AG04449 (cell line): ENCODE results near the gene POU2F1.

Experiments used
- CTCF ChIA-PET: fragments of 350-600 bp; formaldehyde crosslinking; extraction: SDS; loops from one replicate; lab custom pipeline; 2021; ENCODE audit warnings: antibody characterized with exemption; lab: Yijun Ruan, JAX
- POLR2A ChIA-PET: fragments of 400-600, 350-600 bp; formaldehyde crosslinking; extraction: SDS; loops from one replicate; lab custom pipeline; 2020; ENCODE audit warnings: antibody characterized with exemption, inconsistent platforms; lab: Yijun Ruan, JAX
- DNase-seq: peaks from one replicate; pipeline ENCODE4 v3.0.0-alpha.2; 2010; ENCODE audit warnings: low read depth, low spot score
- H3K4me3 ChIP-seq: 2 replicates; pipeline ENCODE4 v1.5.1; 2011; ENCODE audit warnings: low read depth, mild to moderate bottlenecking, control low read depth, low read length
- TF ChIP-seq, protein P1 (sequence below): IDR thresholded peaks from one replicate; pipeline ENCODE4 v1.5.1; 2011; ENCODE audit warnings: mild to moderate bottlenecking, moderate library complexity, low read length, control low read depth, inconsistent platforms; ENCODE audit not compliant: insufficient read depth; ENCODE audit errors: missing control alignments

Gene POU2F1

DNA sequence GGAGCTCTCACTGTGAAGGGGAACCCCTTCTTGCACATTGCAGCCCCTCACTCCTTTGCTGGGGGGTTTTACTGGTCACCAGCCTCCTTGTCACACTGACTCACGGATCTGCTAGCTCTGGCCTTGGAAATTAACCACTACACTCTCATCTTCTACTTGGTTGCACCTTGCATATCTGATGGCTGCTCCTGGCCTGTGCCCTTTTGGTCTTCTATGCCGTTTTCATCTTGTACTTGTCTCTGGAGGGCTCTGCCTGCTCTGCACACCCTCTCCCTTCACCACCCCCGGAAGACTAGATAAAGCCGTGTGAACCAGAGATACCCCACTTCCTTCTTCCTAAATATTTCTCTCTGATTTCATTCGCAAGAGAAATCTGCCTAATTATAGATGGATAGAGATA is 253.1 kb downstream of the POU2F1 start:
- CTCF ChIA-PET = no interaction called here
- POLR2A ChIA-PET = no interaction called here
- TF ChIP-seq, protein P1, sequence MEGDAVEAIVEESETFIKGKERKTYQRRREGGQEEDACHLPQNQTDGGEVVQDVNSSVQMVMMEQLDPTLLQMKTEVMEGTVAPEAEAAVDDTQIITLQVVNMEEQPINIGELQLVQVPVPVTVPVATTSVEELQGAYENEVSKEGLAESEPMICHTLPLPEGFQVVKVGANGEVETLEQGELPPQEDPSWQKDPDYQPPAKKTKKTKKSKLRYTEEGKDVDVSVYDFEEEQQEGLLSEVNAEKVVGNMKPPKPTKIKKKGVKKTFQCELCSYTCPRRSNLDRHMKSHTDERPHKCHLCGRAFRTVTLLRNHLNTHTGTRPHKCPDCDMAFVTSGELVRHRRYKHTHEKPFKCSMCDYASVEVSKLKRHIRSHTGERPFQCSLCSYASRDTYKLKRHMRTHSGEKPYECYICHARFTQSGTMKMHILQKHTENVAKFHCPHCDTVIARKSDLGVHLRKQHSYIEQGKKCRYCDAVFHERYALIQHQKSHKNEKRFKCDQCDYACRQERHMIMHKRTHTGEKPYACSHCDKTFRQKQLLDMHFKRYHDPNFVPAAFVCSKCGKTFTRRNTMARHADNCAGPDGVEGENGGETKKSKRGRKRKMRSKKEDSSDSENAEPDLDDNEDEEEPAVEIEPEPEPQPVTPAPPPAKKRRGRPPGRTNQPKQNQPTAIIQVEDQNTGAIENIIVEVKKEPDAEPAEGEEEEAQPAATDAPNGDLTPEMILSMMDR = no peak
- no peak overlapping the region for H3K4me3 ChIP-seq
- DNase-seq = no peak

DNA sequence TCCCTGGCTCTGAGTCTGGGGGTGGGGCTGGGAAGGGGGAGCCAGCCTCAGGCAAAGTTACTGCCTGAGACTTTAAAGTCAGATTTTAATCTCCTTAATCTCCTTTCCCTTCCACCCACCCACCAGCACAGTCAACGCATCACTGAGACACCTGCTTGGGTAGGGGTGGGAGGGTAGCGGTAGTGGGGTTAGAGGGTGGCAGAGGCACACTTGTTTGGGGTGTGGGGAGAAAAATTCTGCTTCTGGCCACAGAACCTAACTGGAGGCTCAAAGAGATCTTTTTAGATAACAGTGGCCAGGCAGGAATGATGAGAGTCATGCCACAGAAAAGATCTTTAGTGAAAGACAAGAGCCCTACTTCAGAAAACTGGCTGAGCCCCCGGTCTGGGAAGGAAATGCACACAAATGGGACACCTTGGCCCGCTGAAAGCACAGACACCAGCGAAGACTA is 253.5 kb downstream of the POU2F1 start:
- H3K4me3 ChIP-seq = no peak overlapping the region
- CTCF ChIA-PET = no interaction called here
- TF ChIP-seq, protein P1 = no peak
- POLR2A ChIA-PET = no interaction called here
- DNase-seq = no peak

DNA sequence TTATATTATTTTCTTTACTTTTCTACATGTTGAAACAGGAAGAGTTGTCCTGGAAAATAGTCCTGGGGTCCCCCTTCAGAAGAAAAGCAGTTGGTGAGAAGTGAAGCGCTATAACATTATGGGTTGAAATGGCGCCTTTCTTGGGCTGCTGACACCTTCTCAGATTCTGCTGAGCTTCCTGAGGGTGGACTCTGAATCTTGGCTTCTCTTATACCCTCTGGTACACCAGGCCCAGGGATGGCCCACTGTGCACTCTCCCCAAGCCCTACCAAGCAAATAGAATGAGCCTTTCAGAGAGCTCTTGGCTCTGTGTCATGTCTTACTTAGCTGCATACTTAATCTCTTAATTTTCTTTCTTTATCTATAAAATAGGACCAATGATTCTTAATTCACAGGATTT is 255.4 kb downstream of the POU2F1 start:
- DNase-seq = no peak
- TF ChIP-seq, protein P1 = no peak
- ChIA-PET CTCF (interaction anchor here (1.2 kb wide), 1 partner anchor 11 kb away, joined by 3 read pairs; no protein-coding TSS in a partner anchor), POLR2A (no interaction called here)
- H3K4me3 ChIP-seq = no peak overlapping the region
